DOHH2 (cell line): ENCODE results near the gene TRRAP.

Experiments used
- H3F3A ChIP-seq: fragments of 200-600 bp; sonication (generic), shearing (Covaris generic); 2 replicates; pipeline ENCODE4 v1.6.0; 2016; ENCODE audit warnings: antibody characterized with exemption, mild to moderate bottlenecking; ENCODE audit not compliant: control insufficient read depth, insufficient read depth
- H3K27ac ChIP-seq: fragments of 200-600 bp; sonication (generic); 2 replicates; pipeline ENCODE4 v1.5.1; 2014; ENCODE audit warnings: low read depth, mild to moderate bottlenecking, low read length, moderate library complexity
- H3K27me3 ChIP-seq: fragments of 200-600 bp; sonication (generic); 2 replicates; pipeline ENCODE4 v1.6.1; 2014; ENCODE audit warnings: mild to moderate bottlenecking, low read length, mixed read lengths; ENCODE audit not compliant: control insufficient read depth
- H3K36me3 ChIP-seq: fragments of 200-600 bp; sonication (generic); 2 replicates; pipeline ENCODE4 v1.6.1; 2014; ENCODE audit warnings: mild to moderate bottlenecking, low read length, moderate library complexity, mixed read lengths; ENCODE audit not compliant: control insufficient read depth
- H3K4me1 ChIP-seq: fragments of 200-600 bp; sonication (generic); 2 replicates; pipeline ENCODE4 v1.6.1; 2014; ENCODE audit warnings: mild to moderate bottlenecking, low read length, mixed read lengths; ENCODE audit not compliant: control insufficient read depth
- H3K4me2 ChIP-seq: fragments of 200-600 bp; sonication (generic); 2 replicates; pipeline ENCODE4 v1.6.0; 2014; ENCODE audit warnings: mild to moderate bottlenecking, low read length, moderate library complexity
- H3K4me3 ChIP-seq: fragments of 200-600 bp; sonication (generic); 2 replicates; pipeline ENCODE4 v1.5.1; 2014; ENCODE audit warnings: mild to moderate bottlenecking, low read length, mixed read lengths
- H3K79me2 ChIP-seq: fragments of 200-600 bp; sonication (generic); 2 replicates; pipeline ENCODE4 v1.6.1; 2014; ENCODE audit warnings: mild to moderate bottlenecking, low read length, mixed read lengths; ENCODE audit not compliant: control insufficient read depth
- H3K9me2 ChIP-seq: fragments of 200-600 bp; sonication (generic); replicated peaks from 2 replicates; pipeline ENCODE4 v1.6.1; 2014; ENCODE audit warnings: mild to moderate bottlenecking, low read length, mixed read lengths; ENCODE audit not compliant: control insufficient read depth
- H3K9me3 ChIP-seq: fragments of 200-600 bp; sonication (generic); 2 replicates; pipeline ENCODE4 v1.6.1; 2014; ENCODE audit warnings: antibody characterized with exemption, low read length, mixed read lengths; ENCODE audit not compliant: control insufficient read depth, insufficient read depth
- H4K20me1 ChIP-seq: fragments of 200-600 bp; sonication (generic); 2 replicates; pipeline ENCODE4 v1.6.0; 2014; ENCODE audit warnings: low read depth, mild to moderate bottlenecking, antibody characterized with exemption, low read length, moderate library complexity; ENCODE audit not compliant: control insufficient read depth, insufficient read depth
- CTCF ChIP-seq: fragments of 200-600 bp; sonication (generic); IDR thresholded peaks from one replicate; pipeline ENCODE4 v1.5.1; 2014; ENCODE audit warnings: antibody characterized with exemption, mild to moderate bottlenecking, low read depth, low read length; ENCODE audit not compliant: poor library complexity, severe bottlenecking
- EZH2phosphoT487 ChIP-seq: fragments of 200-600 bp; sonication (generic); IDR thresholded peaks from 2 replicates; pipeline ENCODE4 v1.6.1; 2017; ENCODE audit warnings: borderline replicate concordance, mild to moderate bottlenecking, antibody characterized with exemption, low read length, moderate library complexity, mixed read lengths

TRRAP gene

GRCh38 chr7:98956937-98957336, 78.6 kb downstream of the TRRAP start:
- H3K9me3 ChIP-seq, result no peaks in the 10 kb centered on the region
- no peak overlapping the region for H3K27ac ChIP-seq
- no peaks in the 10 kb centered on the region for H4K20me1 ChIP-seq
- H3K9me2 ChIP-seq, result no peaks in the 10 kb centered on the region
- no peak overlapping the region for H3K4me2 ChIP-seq
- H3F3A ChIP-seq, result no peaks in the 10 kb centered on the region
- H3K79me2 ChIP-seq, result no peaks in the 10 kb centered on the region
- H3K36me3 ChIP-seq, result peaks cover 98% of the 10 kb centered on the region
- no peak for TF ChIP-seq CTCF
- H3K4me1 ChIP-seq, result no peaks in the 10 kb centered on the region
- H3K27me3 ChIP-seq, result no peaks in the 10 kb centered on the region
- H3K4me3 ChIP-seq, result no peak overlapping the region

DNA sequence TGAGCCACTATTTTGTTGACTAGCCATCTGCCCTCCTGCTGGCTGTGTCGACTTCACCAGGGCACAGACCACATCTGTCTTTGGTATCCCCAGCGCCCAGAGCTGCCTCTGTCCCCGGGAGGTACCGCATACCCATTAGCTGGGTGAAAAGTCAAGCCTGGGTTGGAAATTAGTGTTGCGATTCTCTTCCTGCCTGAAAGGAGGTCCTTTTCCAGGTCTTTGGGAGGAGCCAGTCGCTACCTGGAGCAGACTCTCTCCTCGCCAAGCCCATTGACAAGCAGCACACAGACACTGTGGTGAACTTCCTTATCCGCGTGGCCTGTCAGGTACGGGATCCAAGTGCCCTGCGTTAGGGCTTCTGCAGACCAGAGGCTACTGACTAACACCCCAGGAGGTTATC, 79.4 kb downstream of the TRRAP start:
- Histone ChIP-seq H3K79me2 (no peaks in the 10 kb centered on the region), H3K27me3 (no peaks in the 10 kb centered on the region), H3K4me1 (no peaks in the 10 kb centered on the region), H3K9me3 (no peaks in the 10 kb centered on the region), H3K4me3 (no peak overlapping the region), H3K36me3 (peaks cover 98% of the 10 kb centered on the region), H3K9me2 (no peaks in the 10 kb centered on the region), H4K20me1 (no peaks in the 10 kb centered on the region), H3K4me2 (no peak overlapping the region), H3K27ac (no peak overlapping the region), H3F3A (no peaks in the 10 kb centered on the region)
- no peak for TF ChIP-seq EZH2phosphoT487
- TF ChIP-seq CTCF, result no peak

GRCh38 chr7:98958968-98959367, 80.6 kb downstream of the TRRAP start:
- no peaks in the 10 kb centered on the region for H3K9me2 ChIP-seq
- no peak overlapping the region for H3K4me3 ChIP-seq
- no peaks in the 10 kb centered on the region for H3K79me2 ChIP-seq
- no peak for TF ChIP-seq EZH2phosphoT487
- no peak for TF ChIP-seq CTCF
- no peak overlapping the region for H3K27ac ChIP-seq
- no peak overlapping the region for H3K4me2 ChIP-seq
- H3K4me1 ChIP-seq, result no peaks in the 10 kb centered on the region
- H4K20me1 ChIP-seq, result no peaks in the 10 kb centered on the region
- no peaks in the 10 kb centered on the region for H3F3A ChIP-seq
- peaks cover 98% of the 10 kb centered on the region for H3K36me3 ChIP-seq
- H3K27me3 ChIP-seq, result no peaks in the 10 kb centered on the region
- H3K9me3 ChIP-seq, result no peaks in the 10 kb centered on the region

GRCh38 chr7:98963305-98963704, 85.0 kb downstream of the TRRAP start:
- H3K4me2 ChIP-seq, result no peak overlapping the region
- no peaks in the 10 kb centered on the region for H3K9me2 ChIP-seq
- no peaks in the 10 kb centered on the region for H3K79me2 ChIP-seq
- no peak overlapping the region for H3K4me3 ChIP-seq
- TF ChIP-seq EZH2phosphoT487 (no peak), CTCF (no peak)
- no peaks in the 10 kb centered on the region for H4K20me1 ChIP-seq
- no peaks in the 10 kb centered on the region for H3K27me3 ChIP-seq
- no peak overlapping the region for H3K27ac ChIP-seq
- H3K4me1 ChIP-seq, result no peaks in the 10 kb centered on the region
- no peaks in the 10 kb centered on the region for H3F3A ChIP-seq
- no peaks in the 10 kb centered on the region for H3K9me3 ChIP-seq
- H3K36me3 ChIP-seq, result peaks cover 96% of the 10 kb centered on the region
